Stimulated activated CD8-positive, alpha-beta memory T cell treated with anti-CD3 and anti-CD28 coated beads, Interleukin-15, amount 100 ng/mL, for 24 hours (primary cell): ENCODE results near the gene FAM53B.
"Not testable (repeated sequence)": the region's sequence is repeated elsewhere in the genome, so short reads cannot be mapped to it uniquely, and the experiment has no call there.

ENCODE experiments used
- DNase-seq: peaks from one replicate; pipeline ENCODE4 v3.0.0-alpha.2; 2020; ENCODE audit warnings: low read depth

The FAM53B gene

GRCh38 chr10:124626759-124627380 is 117.3 kb downstream of the FAM53B start:
- no peak for DNase-seq

- DNase-seq: no peak
Measured at GRCh38 chr10:124625831-124626238, 118.3 kb downstream of the FAM53B start.

- no peak for DNase-seq
Measured at GRCh38 chr10:124624895-124625294, 119.3 kb downstream of the FAM53B start.

- DNase-seq: no peak
Measured at GRCh38 chr10:124624466-124624865, 119.7 kb downstream of the FAM53B start.

GRCh38 chr10:124624006-124624405 is 120.2 kb downstream of the FAM53B start:
- no peak for DNase-seq

GRCh38 chr10:124622866-124623536 is 121.2 kb downstream of the FAM53B start:
- no peak for DNase-seq

- DNase-seq: no peak
Measured at GRCh38 chr10:124622158-124622557, 122.0 kb downstream of the FAM53B start.

- DNase-seq: no peak
Measured at GRCh38 chr10:124621637-124622036, 122.5 kb downstream of the FAM53B start.

- no peak for DNase-seq
Measured at GRCh38 chr10:124619802-124620490, 124.2 kb downstream of the FAM53B start.

GRCh38 chr10:124619195-124619594 is 125.0 kb downstream of the FAM53B start:
- no peak for DNase-seq

GRCh38 chr10:124618470-124619073 is 125.6 kb downstream of the FAM53B start:
- DNase-seq: no peak

GRCh38 chr10:124616836-124617130 is 127.4 kb downstream of the FAM53B start:
- no peak for DNase-seq

GRCh38 chr10:124616040-124616835 is 127.9 kb downstream of the FAM53B start:
- no peak for DNase-seq

- no peak for DNase-seq
Measured at GRCh38 chr10:124615259-124615658, 128.9 kb downstream of the FAM53B start.

GRCh38 chr10:124614003-124614659 is 130.0 kb downstream of the FAM53B start:
- DNase-seq: no peak

GRCh38 chr10:124612611-124613498 is 131.3 kb downstream of the FAM53B start:
- DNase-seq: no peak

- no peak for DNase-seq
Measured at GRCh38 chr10:124611738-124612137, 132.4 kb downstream of the FAM53B start.

- DNase-seq: not testable (repeated sequence)
Measured at GRCh38 chr10:124610851-124611250, 133.3 kb downstream of the FAM53B start.

GRCh38 chr10:124610186-124610585 is 134.0 kb downstream of the FAM53B start:
- not testable (repeated sequence) for DNase-seq

- no peak for DNase-seq
Measured at GRCh38 chr10:124609698-124610097, 134.5 kb downstream of the FAM53B start.
